ENCODE data around the gene TRIM31.

Gene TRIM31

DNA sequence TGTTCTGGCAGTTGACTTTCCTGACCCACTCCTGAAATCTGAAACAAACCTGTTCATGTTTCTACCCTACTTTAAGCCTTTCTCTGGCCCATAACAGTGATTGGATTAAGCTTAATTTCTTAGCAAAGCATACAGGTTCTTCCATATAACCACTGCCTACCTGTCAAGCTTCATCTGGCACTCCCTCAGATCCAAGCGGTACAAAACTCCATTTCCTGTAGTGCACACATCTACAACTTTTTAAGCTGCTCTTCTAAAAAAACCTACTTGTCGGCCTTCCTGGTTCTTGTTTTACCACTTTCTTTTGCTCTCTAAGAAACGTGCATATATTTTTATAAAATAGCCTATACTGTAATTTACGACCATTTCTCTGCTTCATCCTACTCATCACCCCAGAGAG lies 46.8 kb downstream of the TRIM31 start:
- TF ChIP-seq, protein P1, sequence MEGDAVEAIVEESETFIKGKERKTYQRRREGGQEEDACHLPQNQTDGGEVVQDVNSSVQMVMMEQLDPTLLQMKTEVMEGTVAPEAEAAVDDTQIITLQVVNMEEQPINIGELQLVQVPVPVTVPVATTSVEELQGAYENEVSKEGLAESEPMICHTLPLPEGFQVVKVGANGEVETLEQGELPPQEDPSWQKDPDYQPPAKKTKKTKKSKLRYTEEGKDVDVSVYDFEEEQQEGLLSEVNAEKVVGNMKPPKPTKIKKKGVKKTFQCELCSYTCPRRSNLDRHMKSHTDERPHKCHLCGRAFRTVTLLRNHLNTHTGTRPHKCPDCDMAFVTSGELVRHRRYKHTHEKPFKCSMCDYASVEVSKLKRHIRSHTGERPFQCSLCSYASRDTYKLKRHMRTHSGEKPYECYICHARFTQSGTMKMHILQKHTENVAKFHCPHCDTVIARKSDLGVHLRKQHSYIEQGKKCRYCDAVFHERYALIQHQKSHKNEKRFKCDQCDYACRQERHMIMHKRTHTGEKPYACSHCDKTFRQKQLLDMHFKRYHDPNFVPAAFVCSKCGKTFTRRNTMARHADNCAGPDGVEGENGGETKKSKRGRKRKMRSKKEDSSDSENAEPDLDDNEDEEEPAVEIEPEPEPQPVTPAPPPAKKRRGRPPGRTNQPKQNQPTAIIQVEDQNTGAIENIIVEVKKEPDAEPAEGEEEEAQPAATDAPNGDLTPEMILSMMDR (IDR thresholded peaks at IDR 0.05): peak; percentile 7
- H3K36me3 ChIP-seq (ENCODE audit: control insufficient read depth, insufficient read depth, low read length): no peaks in the 10 kb centered on the region

DNA sequence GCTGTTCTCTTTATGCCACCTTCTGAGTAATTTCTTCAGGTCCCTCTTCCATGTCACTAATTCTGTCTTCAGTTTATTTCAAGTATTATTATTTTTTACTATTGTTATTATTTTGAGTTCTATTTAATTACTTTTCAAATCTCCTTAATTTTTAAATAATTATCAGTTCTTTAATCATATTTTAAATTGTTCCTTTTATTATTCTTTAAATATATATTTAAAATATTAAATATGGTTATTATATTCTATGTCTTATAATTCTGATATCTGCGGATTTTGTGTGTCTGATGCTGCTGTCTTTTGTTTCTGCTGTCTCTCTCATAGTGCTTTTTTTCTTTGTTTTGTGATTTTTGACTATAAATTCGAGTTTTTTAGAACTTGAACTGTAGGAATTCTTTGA lies 49.6 kb downstream of the TRIM31 start:
- no peaks in the 10 kb centered on the region for H3K36me3 ChIP-seq (ENCODE audit: control insufficient read depth, insufficient read depth, low read length)
- no peak overlapping the region for H3K4me2 ChIP-seq (ENCODE audit: low read length)
- H3K9ac ChIP-seq: no peak overlapping the region
- no peak overlapping the region for H2AFZ ChIP-seq
- no peaks in the 10 kb centered on the region for H3K9me3 ChIP-seq (ENCODE audit: control insufficient read depth, low read length)
- TF ChIP-seq, protein P1 (IDR thresholded peaks at IDR 0.05): no peak
- H3K27me3 ChIP-seq (ENCODE audit: control insufficient read depth, insufficient read depth, low read length): no peaks in the 10 kb centered on the region
- H3K4me3 ChIP-seq (ENCODE audit: low read depth, low read length): no peak overlapping the region
- peaks cover 12% of the 10 kb centered on the region for H3K4me1 ChIP-seq
- H3K27ac ChIP-seq: no peak overlapping the region
- peaks cover 11% of the 10 kb centered on the region for H3K79me2 ChIP-seq

More for the DNA sequence above, 46.8 kb downstream of the TRIM31 start:
- no peaks in the 10 kb centered on the region for H3K27me3 ChIP-seq (ENCODE audit: control insufficient read depth, insufficient read depth, low read length)
- peak overlapping the region; percentile 86 for H3K27ac ChIP-seq
- no peaks in the 10 kb centered on the region for H3K9me3 ChIP-seq (ENCODE audit: control insufficient read depth, low read length)
- peaks cover 5% of the 10 kb centered on the region for H3K4me1 ChIP-seq
- peak overlapping the region; percentile 78 for H3K4me3 ChIP-seq (ENCODE audit: low read depth, low read length)
- H2AFZ ChIP-seq: peak overlapping the region; percentile 90
- peak overlapping the region; percentile 90 for H3K4me2 ChIP-seq (ENCODE audit: low read length)
- H3K79me2 ChIP-seq: peaks cover 6% of the 10 kb centered on the region
- H3K9ac ChIP-seq: no peak overlapping the region

DNA sequence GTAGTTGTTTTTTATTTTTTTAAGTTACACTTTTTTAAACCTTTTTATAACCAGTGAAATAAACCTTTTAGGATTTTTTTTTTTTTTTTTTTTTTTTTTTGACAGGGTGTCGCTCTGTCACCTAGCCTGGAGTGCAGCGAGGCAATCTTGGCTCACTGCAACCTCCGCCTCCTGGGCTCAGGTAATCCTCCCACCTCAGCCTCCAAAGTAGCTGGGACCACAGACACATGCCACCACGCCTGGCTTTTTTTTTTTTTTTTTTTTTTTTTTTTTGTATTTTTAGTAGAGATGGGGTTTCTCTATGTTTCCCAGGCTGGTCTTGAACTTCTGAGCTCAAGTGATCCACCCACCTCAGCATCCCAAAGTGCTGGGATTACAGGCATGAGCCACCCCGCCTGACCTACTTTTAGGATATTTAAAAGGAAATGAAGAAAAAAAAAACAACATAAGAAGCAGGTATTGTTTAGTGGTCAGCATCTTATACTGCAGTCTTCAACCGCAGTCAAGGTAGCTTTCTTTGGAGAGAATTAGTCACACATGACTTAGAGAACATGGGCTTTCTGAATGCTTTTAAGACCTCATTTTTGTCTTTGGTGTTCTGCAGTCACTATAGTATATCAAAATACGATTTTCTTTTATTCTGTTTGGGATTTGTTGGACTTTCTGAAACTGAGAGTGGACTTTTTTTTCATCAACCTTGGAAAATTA lies 50.3 kb downstream of the TRIM31 start:
- H3K4me2 ChIP-seq (ENCODE audit: low read length): no peak overlapping the region
- H3K27ac ChIP-seq: no peak overlapping the region
- H3K9me3 ChIP-seq (ENCODE audit: control insufficient read depth, low read length): no peaks in the 10 kb centered on the region
- no peak overlapping the region for H3K4me3 ChIP-seq (ENCODE audit: low read depth, low read length)
- no peaks in the 10 kb centered on the region for H3K36me3 ChIP-seq (ENCODE audit: control insufficient read depth, insufficient read depth, low read length)
- no peak overlapping the region for H3K9ac ChIP-seq
- no peaks in the 10 kb centered on the region for H3K27me3 ChIP-seq (ENCODE audit: control insufficient read depth, insufficient read depth, low read length)
- peaks cover 11% of the 10 kb centered on the region for H3K79me2 ChIP-seq
- H3K4me1 ChIP-seq: peaks cover 8% of the 10 kb centered on the region
- TF ChIP-seq, protein P1 (IDR thresholded peaks at IDR 0.05): no peak
- no peak overlapping the region for H2AFZ ChIP-seq

DNA sequence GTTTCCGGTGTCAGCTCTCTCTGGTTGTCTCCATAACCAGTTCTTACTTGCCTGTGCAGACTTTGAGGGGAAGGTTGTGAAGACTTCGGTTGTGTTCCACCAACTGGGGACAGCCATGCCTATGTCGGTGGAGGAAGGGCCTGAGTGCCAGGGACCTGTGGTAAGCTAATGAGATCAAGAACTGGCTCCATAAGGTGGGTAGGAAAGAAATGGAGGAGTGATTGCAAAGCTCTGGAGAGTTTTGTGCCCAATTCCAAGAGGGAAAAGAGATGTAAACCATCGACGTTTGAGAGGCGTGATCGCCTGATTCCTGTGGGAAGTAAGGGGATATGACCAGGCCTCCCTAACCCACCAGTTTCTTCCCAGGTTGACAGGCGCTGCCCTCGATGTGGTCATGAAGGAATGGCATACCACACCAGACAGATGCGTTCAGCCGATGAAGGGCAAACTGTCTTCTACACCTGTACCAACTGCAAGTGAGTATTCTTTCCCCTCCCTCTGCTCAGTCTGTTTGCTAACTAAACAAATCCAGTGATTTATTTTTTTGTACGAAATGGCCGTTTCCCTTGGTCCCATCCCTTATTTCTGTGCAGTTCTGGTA lies 50.9 kb downstream of the TRIM31 start:
- peaks cover 11% of the 10 kb centered on the region for H3K79me2 ChIP-seq
- H3K27me3 ChIP-seq (ENCODE audit: control insufficient read depth, insufficient read depth, low read length): no peaks in the 10 kb centered on the region
- peak overlapping the region; percentile 93 for H2AFZ ChIP-seq
- no peaks in the 10 kb centered on the region for H3K36me3 ChIP-seq (ENCODE audit: control insufficient read depth, insufficient read depth, low read length)
- H3K4me1 ChIP-seq: peaks cover 8% of the 10 kb centered on the region
- TF ChIP-seq, protein P1 (IDR thresholded peaks at IDR 0.05): no peak
- peak overlapping the region; percentile 93 for H3K4me2 ChIP-seq (ENCODE audit: low read length)
- H3K9me3 ChIP-seq (ENCODE audit: control insufficient read depth, low read length): no peaks in the 10 kb centered on the region
- peak overlapping the region; percentile 71 for H3K9ac ChIP-seq
- peak overlapping the region; percentile 83 for H3K27ac ChIP-seq
- peak overlapping the region; percentile 94 for H3K4me3 ChIP-seq (ENCODE audit: low read depth, low read length)
